Activated T-helper 1 cell treated with anti-CD3 and anti-CD28 coated beads, Interleukin-12 subunit alpha, Interleukin-12 subunit beta, Interleukin-2, Interleukin-4 antibody, amounts not matched to agents 30 ng/mL and 10 ng/mL and 1 ng/mL, durations not matched to agents 14 hours and 24 hours and 36 hours (primary cell): Measurements from ENCODE around the gene CDKN2B. TPM values are rescaled to one million over a fixed set of nuclear protein-coding genes. Genes with fewer than 3 reads are reported as not detected.

Experiments
- DNase-seq: peaks from one replicate; pipeline ENCODE4 v3.0.0; 2021; ENCODE audit warnings: low spot score
- H3K27ac Mint-ChIP-seq: one replicate; pipeline ENCODE4 v1.8.0; 2021; ENCODE audit warnings: mild to moderate bottlenecking, mixed read lengths
- H3K27me3 Mint-ChIP-seq: one replicate; pipeline ENCODE4 v1.8.0; 2022; ENCODE audit warnings: mild to moderate bottlenecking, moderate library complexity, mixed read lengths; ENCODE audit not compliant: insufficient read depth
- H3K36me3 Mint-ChIP-seq: one replicate; pipeline ENCODE4 v1.8.0; 2021; ENCODE audit warnings: low read depth, mixed read lengths
- H3K4me1 Mint-ChIP-seq: one replicate; pipeline ENCODE4 v1.8.0; 2021; ENCODE audit warnings: low read depth, mixed read lengths
- H3K4me3 Mint-ChIP-seq: one replicate; pipeline ENCODE4 v1.8.0; 2021; ENCODE audit warnings: mild to moderate bottlenecking, moderate library complexity, mixed read lengths
- H3K9me3 Mint-ChIP-seq: one replicate; pipeline ENCODE4 v1.8.0; 2021; ENCODE audit warnings: mixed read lengths
- intact Hi-C: fragments of 100-400 bp; cut with micrococcal nuclease; formaldehyde crosslinking; loops from one replicate; pipeline ENCODE4 v1.15.1; 2024
- total RNA-seq: library from RNA; stranded (reverse); gene quantifications from 2 replicates; pipeline ENCODE4 v1.2.3, GENCODE V29; 2022

The CDKN2B gene
- total RNA-seq, 1 donor from 2014 or later = 0.73 TPM

- Mint-ChIP-seq H3K9me3 (no peaks in the 10 kb centered on the region), H3K27me3 (peaks cover 25% of the 10 kb centered on the region), H3K36me3 (peaks cover 2% of the 10 kb centered on the region), H3K4me3 (no peak overlapping the region), H3K4me1 (peaks cover 8% of the 10 kb centered on the region), H3K27ac (no peak overlapping the region)
- intact Hi-C loops = loop anchor here (10.0 kb wide), 1 partner anchor 345 kb away; no protein-coding TSS in a partner anchor
- DNase-seq = no peak
These were observed 21.0 kb upstream of the CDKN2B start for GRCh38 chr9:22030101-22030598.

- intact Hi-C loops = no loop called here
- Mint-ChIP-seq H3K4me1 (peaks cover 8% of the 10 kb centered on the region), H3K27me3 (peaks cover 25% of the 10 kb centered on the region), H3K36me3 (peaks cover 2% of the 10 kb centered on the region), H3K9me3 (no peaks in the 10 kb centered on the region), H3K27ac (no peak overlapping the region), H3K4me3 (no peak overlapping the region)
- no peak for DNase-seq
These were observed 20.1 kb upstream of the CDKN2B start for GRCh38 chr9:22029231-22029630.

GRCh38 chr9:22028394-22028793, 19.3 kb upstream of the CDKN2B start:
- H3K36me3 Mint-ChIP-seq = peaks cover 2% of the 10 kb centered on the region
- intact Hi-C loops = no loop called here
- no peaks in the 10 kb centered on the region for H3K9me3 Mint-ChIP-seq
- peaks cover 8% of the 10 kb centered on the region for H3K4me1 Mint-ChIP-seq
- H3K4me3 Mint-ChIP-seq = no peak overlapping the region
- no peak overlapping the region for H3K27ac Mint-ChIP-seq
- H3K27me3 Mint-ChIP-seq = peaks cover 25% of the 10 kb centered on the region
- DNase-seq = no peak

GRCh38 chr9:22026696-22027095, 17.6 kb upstream of the CDKN2B start:
- Mint-ChIP-seq H3K36me3 (no peaks in the 10 kb centered on the region), H3K4me1 (peaks cover 8% of the 10 kb centered on the region), H3K27me3 (peaks cover 19% of the 10 kb centered on the region), H3K4me3 (no peak overlapping the region), H3K9me3 (no peaks in the 10 kb centered on the region), H3K27ac (no peak overlapping the region)
- DNase-seq = no peak
- intact Hi-C loops = no loop called here

- Mint-ChIP-seq H3K36me3 (peaks cover 2% of the 10 kb centered on the region), H3K27ac (no peak overlapping the region), H3K27me3 (peaks cover 33% of the 10 kb centered on the region), H3K9me3 (peaks cover 5% of the 10 kb centered on the region), H3K4me1 (no peaks in the 10 kb centered on the region), H3K4me3 (no peak overlapping the region)
- no peak for DNase-seq
- intact Hi-C loops = no loop called here
These were observed 13.3 kb upstream of the CDKN2B start for GRCh38 chr9:22022396-22022795.

GRCh38 chr9:22010866-22011625, 1.9 kb upstream of the CDKN2B start:
- Mint-ChIP-seq H3K36me3 (peaks cover 2% of the 10 kb centered on the region), H3K27me3 (peaks cover 44% of the 10 kb centered on the region), H3K27ac (no peak overlapping the region), H3K9me3 (no peaks in the 10 kb centered on the region), H3K4me3 (no peak overlapping the region), H3K4me1 (peaks cover 21% of the 10 kb centered on the region)
- intact Hi-C loops = no loop called here
- no peak for DNase-seq

- Mint-ChIP-seq H3K27me3 (peaks cover 60% of the 10 kb centered on the region), H3K36me3 (peaks cover 12% of the 10 kb centered on the region), H3K27ac (no peak overlapping the region), H3K4me3 (peak overlapping the region; percentile 82), H3K4me1 (peaks cover 35% of the 10 kb centered on the region), H3K9me3 (no peaks in the 10 kb centered on the region)
- DNase-seq = no peak
- intact Hi-C loops = loop anchor here (2.0 kb wide), 3 partner anchors 31 to 229 kb away; no protein-coding TSS in a partner anchor
These were observed 382 bp upstream of the CDKN2B start for GRCh38 chr9:22009506-22009867.

GRCh38 chr9:22008384-22008716, 755 bp downstream of the CDKN2B start:
- peaks cover 64% of the 10 kb centered on the region for H3K27me3 Mint-ChIP-seq
- H3K4me3 Mint-ChIP-seq = peak overlapping the region; percentile 82
- peaks cover 36% of the 10 kb centered on the region for H3K4me1 Mint-ChIP-seq
- H3K27ac Mint-ChIP-seq = no peak overlapping the region
- intact Hi-C loops = loop anchor here (1.0 to 2.0 kb wide), 11 partner anchors 14 to 444 kb away; partner anchors contain the start of genes CDKN2A and CDKN2B-AS1
- no peaks in the 10 kb centered on the region for H3K9me3 Mint-ChIP-seq
- H3K36me3 Mint-ChIP-seq = peaks cover 14% of the 10 kb centered on the region
- no peak for DNase-seq

GRCh38 chr9:22005702-22006606, 3.2 kb downstream of the CDKN2B start:
- DNase-seq = no peak
- H3K27ac Mint-ChIP-seq = peak overlapping the region; percentile 43
- peaks cover 76% of the 10 kb centered on the region for H3K27me3 Mint-ChIP-seq
- intact Hi-C loops = no loop called here
- H3K4me1 Mint-ChIP-seq = peaks cover 36% of the 10 kb centered on the region
- H3K9me3 Mint-ChIP-seq = no peaks in the 10 kb centered on the region
- H3K36me3 Mint-ChIP-seq = peaks cover 15% of the 10 kb centered on the region
- peak overlapping the region; percentile 68 for H3K4me3 Mint-ChIP-seq

- H3K27ac Mint-ChIP-seq = peak overlapping the region; percentile 50
- H3K27me3 Mint-ChIP-seq = peaks cover 74% of the 10 kb centered on the region
- no peak for DNase-seq
- intact Hi-C loops = no loop called here
- H3K36me3 Mint-ChIP-seq = peaks cover 15% of the 10 kb centered on the region
- H3K4me3 Mint-ChIP-seq = peak overlapping the region; percentile 68
- H3K4me1 Mint-ChIP-seq = peaks cover 36% of the 10 kb centered on the region
- H3K9me3 Mint-ChIP-seq = no peaks in the 10 kb centered on the region
These were observed 3.9 kb downstream of the CDKN2B start for GRCh38 chr9:22005021-22005701.

- peaks cover 22% of the 10 kb centered on the region for H3K4me1 Mint-ChIP-seq
- H3K9me3 Mint-ChIP-seq = no peaks in the 10 kb centered on the region
- intact Hi-C loops = no loop called here
- DNase-seq = no peak
- no peak overlapping the region for H3K27ac Mint-ChIP-seq
- H3K36me3 Mint-ChIP-seq = peaks cover 18% of the 10 kb centered on the region
- no peak overlapping the region for H3K4me3 Mint-ChIP-seq
- peaks cover 76% of the 10 kb centered on the region for H3K27me3 Mint-ChIP-seq
These were observed 7.1 kb downstream of the CDKN2B start for GRCh38 chr9:22002038-22002437.

GRCh38 chr9:21998026-21998425, 11.1 kb downstream of the CDKN2B start:
- intact Hi-C loops = no loop called here
- H3K9me3 Mint-ChIP-seq = no peaks in the 10 kb centered on the region
- H3K27ac Mint-ChIP-seq = no peak overlapping the region
- peaks cover 29% of the 10 kb centered on the region for H3K4me1 Mint-ChIP-seq
- no peak for DNase-seq
- no peak overlapping the region for H3K4me3 Mint-ChIP-seq
- H3K27me3 Mint-ChIP-seq = peaks cover 64% of the 10 kb centered on the region
- peaks cover 14% of the 10 kb centered on the region for H3K36me3 Mint-ChIP-seq
